GM21360 (cell line): ENCODE measurements around the gene ATRAID.
"Not testable (repeated sequence)": the region's sequence is repeated elsewhere in the genome, so short reads cannot be mapped to it uniquely, and the experiment has no call there.

Experiments
- ATAC-seq: cut with Tn5 transposase; IDR thresholded peaks from one replicate; pipeline ENCODE4 v1.9.1; 2021; ENCODE audit warnings: mild to moderate bottlenecking, moderate library complexity; ENCODE audit not compliant: unreplicated experiment

The ATRAID gene

GRCh38 chr2:27191070-27191829, 20.6 kb upstream of the ATRAID start:
- ATAC-seq: no peak

DNA sequence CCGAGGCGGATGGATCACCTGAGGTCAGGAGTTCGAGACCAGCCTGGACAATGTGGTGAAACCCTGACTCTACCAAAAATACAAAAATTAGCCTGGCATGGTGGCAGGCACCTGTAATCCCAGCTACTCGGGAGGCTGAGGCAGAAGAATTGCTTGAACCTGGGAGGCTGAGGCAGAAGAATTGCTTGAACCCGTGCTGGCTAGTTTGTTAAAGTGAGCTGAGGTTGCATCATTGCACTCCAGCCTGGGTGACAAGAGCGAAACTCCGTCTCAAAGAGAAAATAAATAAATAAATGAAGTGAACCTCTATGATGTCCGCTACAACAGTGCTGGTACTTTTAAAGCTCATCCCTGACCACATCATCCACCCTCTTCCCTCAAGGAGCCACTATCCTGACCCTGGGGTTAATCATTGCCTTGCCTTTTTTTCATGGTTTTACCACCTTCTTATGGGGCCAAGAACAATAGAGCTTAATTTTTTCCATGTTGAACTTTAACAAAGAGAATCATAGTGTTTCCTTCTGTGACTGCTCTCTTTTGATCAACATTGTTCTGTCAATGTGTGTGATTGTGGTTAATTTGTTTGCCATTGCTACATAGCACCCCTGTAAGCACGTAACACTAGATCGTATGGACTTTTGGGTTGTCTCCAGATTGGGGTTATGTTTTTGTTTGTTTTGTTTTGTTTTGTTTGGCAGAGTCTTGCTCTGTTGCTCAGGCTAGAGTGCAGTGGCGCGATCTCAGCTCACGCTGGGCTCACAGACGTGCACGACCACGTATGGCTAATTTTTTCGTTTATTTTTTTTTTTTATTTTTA, 17.1 kb upstream of the ATRAID start:
- no peak for ATAC-seq

GRCh38 chr2:27195799-27196198, 16.0 kb upstream of the ATRAID start:
- not testable (repeated sequence) for ATAC-seq

- ATAC-seq: not testable (repeated sequence)
Observed at GRCh38 chr2:27198068-27198467, 13.8 kb upstream of the ATRAID start.

DNA sequence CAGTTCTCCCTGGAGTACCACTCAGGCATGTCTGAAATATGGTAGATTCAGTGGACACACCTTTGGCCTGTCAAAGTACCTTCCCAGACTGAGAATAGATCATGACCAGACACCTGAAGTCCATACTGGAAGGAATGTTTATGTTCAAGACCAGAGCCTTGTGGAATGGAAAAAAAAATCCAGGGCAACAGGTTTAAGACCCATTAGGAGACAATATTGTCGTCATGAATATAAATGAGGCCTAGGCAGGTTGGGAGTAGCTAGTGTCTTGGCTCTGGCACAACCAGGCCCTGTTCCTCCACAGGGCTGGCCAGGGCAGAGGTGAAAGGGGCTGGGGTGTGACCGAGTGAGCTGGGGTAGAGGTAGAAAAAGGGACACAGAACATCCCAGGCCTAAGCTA, 13.2 kb upstream of the ATRAID start:
- no peak for ATAC-seq

- ATAC-seq: no peak
Observed at GRCh38 chr2:27199241-27199640, 12.6 kb upstream of the ATRAID start.

DNA sequence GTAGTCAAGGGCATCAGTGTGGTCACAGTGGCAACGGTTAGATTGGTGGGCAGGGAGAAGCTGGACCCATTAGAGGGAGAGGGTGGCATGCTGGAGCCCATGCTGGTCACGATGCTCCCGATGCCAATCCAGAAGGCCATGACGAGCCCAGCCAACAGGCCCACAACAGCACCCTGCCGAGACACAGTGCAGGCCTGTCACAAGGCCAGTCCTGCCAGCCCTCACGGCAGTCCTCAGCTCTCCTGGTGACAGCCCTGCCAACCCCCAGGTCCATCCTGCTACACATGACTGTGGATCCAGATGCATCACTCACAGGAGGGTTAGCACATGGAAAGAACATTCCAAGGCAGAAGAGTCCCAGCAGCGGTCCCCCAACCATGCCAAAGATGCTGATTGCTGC, 10.2 kb upstream of the ATRAID start:
- ATAC-seq: no peak

- no peak for ATAC-seq
Observed at GRCh38 chr2:27202854-27203253, 9.0 kb upstream of the ATRAID start.

GRCh38 chr2:27203741-27204140, 8.1 kb upstream of the ATRAID start:
- ATAC-seq: no peak

DNA sequence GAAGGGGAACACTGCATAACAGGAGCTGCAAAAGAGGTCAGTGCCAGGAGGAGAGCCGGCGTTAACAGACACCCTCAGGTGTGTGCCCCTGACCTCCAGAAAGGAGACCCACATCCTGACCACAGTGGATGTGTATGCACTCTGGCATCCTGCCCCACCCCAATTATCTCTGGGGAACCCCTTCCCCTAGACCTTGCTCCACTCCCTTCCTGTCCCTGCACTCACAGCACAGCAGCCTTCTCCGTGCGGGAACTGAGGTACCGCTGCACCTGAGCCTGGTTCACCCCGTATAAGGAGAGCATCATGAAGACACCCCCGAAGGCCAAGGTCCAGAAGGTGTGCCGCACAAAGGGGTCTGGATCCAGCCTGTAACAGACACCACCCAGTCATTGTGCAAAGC, 7.3 kb upstream of the ATRAID start:
- ATAC-seq: no peak

DNA sequence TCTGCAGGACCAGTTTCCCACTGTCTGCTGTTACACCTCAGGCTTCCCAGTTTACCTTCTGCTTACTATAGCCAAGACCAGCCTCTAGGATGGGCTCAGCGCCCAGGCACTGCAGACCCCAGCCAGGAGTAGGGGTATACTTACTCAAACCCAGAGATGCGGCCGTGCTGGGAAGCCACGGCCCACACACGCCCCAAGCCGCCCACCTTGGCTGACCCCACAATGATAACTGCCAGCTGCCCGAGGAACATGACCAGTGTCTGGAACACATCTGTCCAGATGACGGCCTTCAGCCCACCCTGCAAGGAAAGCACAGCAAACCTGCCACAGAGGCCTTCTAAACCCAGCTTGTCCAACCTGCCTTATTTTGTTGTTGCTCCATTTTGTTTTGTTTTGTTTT, 6.6 kb upstream of the ATRAID start:
- no peak for ATAC-seq

DNA sequence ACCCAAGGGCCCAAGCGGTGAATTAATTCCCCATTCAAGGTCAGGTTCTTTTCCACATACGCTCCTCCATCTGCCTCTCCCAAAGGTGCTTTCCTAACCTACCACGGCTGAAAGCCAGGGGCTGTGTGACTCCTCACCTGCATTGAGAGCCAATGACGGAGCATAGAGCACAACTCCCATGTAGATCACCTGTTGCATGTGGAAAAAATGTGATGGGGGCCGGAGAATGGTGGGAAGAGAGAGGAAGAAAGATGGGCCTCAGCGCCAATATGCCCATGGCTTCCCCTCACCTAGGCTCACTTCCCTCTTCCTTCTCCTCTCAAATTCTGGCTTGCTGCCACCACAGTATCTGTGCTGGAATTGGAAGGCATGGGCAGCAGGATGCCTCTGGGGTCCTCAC, 5.5 kb upstream of the ATRAID start:
- no peak for ATAC-seq

DNA sequence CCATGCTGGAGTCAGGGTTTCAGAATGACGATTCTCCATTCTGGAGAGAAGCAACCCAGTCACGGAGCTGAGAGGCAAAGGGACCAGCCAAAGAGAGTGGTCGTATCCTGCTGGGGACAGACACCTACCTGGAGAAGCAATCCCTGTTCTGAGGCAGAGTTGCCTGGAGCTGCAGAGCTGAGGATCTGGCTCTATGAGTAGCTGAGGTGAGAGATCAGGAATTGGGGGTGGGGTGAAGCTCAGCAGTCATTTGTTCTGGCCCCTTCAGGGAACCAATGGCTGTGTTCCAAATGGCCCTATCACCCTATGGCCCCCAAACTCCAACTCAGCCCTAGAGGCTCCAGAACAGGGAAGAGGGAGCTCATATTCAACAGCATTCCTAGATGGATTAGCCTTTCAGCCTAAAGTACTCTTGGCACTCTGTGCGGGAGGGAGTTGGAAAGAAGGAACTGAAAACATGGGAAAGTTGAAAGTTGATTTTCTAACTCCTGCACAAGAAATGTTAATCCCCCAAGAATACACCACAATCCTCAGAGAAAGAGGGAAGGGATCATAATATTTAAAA, 3.3 kb upstream of the ATRAID start:
- ATAC-seq: no peak

DNA sequence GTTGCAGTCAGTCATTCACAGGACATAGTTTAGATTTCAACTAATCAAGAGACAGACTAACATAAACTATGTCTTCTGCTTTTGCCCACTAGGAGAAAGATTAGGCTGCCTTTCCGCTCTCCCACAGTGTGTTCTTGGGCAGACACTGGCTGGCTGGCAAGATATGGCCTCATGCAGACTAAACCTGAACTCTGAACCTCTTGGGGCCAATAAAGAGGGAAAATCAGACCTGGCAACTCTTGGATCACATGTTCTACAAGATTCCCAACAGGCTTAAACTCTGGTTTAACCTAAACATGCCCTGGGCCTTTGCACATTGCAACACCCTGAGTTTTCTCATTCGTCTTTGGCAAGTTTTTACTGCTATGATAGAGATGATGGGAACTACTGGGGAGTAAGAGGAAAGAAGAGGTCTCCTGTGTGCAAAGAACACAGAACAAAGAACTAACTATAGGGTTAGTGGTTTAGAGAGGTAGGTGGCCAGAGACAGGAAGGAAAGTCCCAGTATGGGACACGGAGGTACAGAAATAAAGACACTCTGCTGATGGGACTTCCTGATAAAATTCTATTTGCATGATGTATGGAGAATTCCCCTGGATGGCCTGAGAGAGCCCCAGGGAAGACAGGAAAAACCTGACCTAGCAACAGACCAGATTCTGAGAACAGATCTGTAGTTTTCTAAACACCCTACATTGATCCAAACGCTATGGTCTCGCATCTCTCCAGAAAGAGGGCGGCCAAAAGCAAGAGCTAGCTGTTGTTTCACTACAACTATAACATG, 2.0 kb upstream of the ATRAID start:
- no peak for ATAC-seq

DNA sequence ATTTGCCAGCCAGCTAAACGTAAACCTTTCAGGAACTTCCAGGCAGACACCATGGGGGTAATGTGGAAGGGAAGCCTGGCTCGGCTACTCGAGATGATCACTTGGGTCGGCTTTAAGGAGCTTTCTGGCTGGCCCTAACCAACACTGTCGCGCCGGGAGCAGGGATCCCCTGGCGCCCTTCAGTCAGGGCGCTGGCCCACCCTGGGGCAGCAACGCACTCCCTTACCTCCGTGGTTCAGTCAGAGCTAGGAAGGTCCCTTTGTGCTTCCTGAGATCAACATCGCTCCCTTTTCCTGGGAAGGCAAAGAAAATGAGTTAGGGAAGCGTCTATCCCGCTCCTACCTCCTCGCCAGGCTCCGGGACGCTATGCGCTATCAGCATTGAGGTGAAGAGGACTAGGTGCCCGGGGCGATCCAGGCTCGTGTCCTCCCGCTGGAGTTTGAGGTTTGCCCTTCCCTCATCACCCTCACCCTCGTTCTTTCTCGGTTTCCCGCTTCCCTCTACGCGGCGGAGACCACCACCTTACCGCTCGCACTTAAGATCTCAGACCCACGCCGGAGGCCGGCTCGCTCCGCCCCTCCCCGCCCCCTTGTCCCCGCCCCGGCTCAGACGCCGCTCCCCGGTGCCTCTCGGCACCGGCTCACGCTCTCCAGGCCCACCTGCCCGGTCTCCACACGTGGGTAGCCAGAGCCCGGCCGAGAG, 449 bp upstream of the ATRAID start:
- no peak for ATAC-seq

DNA sequence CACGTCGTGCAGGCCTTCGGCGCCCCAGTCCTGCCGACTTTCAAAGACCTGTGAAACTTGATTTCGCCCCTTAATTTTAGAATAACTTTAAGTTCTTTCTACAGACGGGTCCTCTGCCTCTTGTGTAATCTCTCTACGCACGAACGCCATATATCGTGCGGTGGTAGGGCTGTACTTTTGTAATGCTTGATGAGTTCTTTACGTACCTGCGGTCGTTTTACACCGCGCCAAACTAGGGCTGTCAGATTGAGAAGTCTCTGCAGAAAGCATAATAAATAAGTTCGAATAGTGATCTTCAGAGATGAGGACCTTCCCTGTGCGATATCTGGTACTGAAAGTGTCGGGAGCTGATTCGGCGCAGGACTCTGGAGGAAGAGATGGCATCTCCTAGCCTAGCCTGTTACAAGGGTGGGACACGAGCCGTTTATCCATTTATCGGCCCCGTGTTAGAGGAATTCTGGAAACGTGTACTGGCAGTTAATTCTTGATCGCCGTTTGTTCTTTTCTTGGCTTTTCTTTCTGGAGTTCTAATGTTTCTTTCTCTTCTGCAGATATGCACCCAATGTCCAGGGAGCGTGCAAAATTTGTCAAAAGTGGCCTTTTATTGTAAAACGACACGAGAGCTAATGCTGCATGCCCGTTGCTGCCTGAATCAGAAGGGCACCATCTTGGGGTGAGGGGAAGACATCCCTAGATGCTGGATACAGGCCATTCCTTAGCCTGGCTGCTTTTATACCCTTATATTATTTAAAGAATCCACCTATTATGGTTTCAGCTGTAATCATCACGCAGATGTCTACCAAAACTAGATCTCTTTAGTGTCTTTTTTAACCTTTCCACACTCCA, 1.0 kb downstream of the ATRAID start:
- ATAC-seq: no peak

DNA sequence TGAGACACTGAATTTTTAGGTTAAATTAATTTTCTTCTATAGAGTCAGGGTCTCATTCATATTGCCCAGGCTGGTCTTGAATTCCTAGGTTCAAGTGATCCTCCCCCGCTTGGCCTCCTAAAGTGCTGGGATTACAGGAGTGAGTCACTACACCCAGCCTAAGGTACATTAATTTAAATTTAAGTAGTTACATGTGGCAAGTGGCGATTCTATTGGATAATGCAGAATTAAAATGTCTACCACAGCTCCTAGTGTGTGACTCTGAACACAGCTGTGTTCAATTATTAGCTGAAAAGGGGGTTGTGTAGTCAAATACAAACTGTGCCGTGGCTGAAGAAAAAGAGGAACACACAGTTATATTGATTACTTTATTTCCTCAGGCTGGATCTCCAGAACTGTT, 3.1 kb downstream of the ATRAID start:
- ATAC-seq: no peak

GRCh38 chr2:27216416-27217137, 4.7 kb downstream of the ATRAID start:
- no peak for ATAC-seq
